Subcutaneous adipose tissue (tissue), 4 donors: ENCODE measurements around the gene YTHDC1. TPM values are rescaled to one million over a fixed set of nuclear protein-coding genes. Genes with fewer than 3 reads are reported as not detected.

ENCODE experiments used
- CTCF ChIP-seq: fragments of 450-650 bp; IDR thresholded peaks from one replicate; pipeline ENCODE4 v1.5.1; 2016; ENCODE audit warnings: low read depth, mild to moderate bottlenecking, control low read depth, antibody characterized with exemption, moderate library complexity
- total RNA-seq, 4 donors: library from RNA; depleted of rRNA; stranded (reverse); fragments of >200 nt; gene quantifications; one replicate each; pipeline ENCODE4 v1.1.0, GENCODE V29; 2016

The YTHDC1 gene
- total RNA-seq, 4 donors from 2014 or later: 58.8 to 80.3 (median 74.5) TPM

GRCh38 chr4:68352791-68353190 is 2.9 kb upstream of the YTHDC1 start:
- no peak for TF ChIP-seq CTCF

- no peak for TF ChIP-seq CTCF
Observed at GRCh38 chr4:68349279-68349648, 626 bp downstream of the YTHDC1 start.

GRCh38 chr4:68348577-68348976 is 1.3 kb downstream of the YTHDC1 start:
- no peak for TF ChIP-seq CTCF

GRCh38 chr4:68347845-68348244 is 2.0 kb downstream of the YTHDC1 start:
- no peak for TF ChIP-seq CTCF

GRCh38 chr4:68346461-68346860 is 3.4 kb downstream of the YTHDC1 start:
- TF ChIP-seq CTCF: no peak

GRCh38 chr4:68344785-68345184 is 5.1 kb downstream of the YTHDC1 start:
- TF ChIP-seq CTCF: no peak

GRCh38 chr4:68344049-68344448 is 5.8 kb downstream of the YTHDC1 start:
- TF ChIP-seq CTCF: no peak
